Skeletal muscle tissue (tissue), 4 donors: ENCODE results near the gene GLIS1. TPM values are rescaled to one million over a fixed set of nuclear protein-coding genes. Genes with fewer than 3 reads are reported as not detected.

Experiments used
- H3K27ac ChIP-seq: one replicate; pipeline ENCODE4 v1.7.0; 2013; ENCODE audit warnings: mild to moderate bottlenecking, low read depth, low read length, inconsistent platforms
- H3K27me3 ChIP-seq, 3 donors: one replicate each; pipeline ENCODE4 v1.7.0; 2013; ENCODE audit warnings: low read length in 3 of 3; ENCODE audit not compliant: control insufficient read depth in 3 of 3, insufficient read depth in 3 of 3
- H3K36me3 ChIP-seq, 3 donors: one replicate each; pipeline ENCODE4 v1.7.0; 2013; ENCODE audit warnings: low read length in 3 of 3; ENCODE audit not compliant: control insufficient read depth in 3 of 3, insufficient read depth in 3 of 3
- H3K4me1 ChIP-seq, 3 donors: one replicate each; pipeline ENCODE4 v1.7.0; 2013; ENCODE audit warnings: low read length in 3 of 3, mild to moderate bottlenecking in 3 of 3; ENCODE audit not compliant: control insufficient read depth in 3 of 3, insufficient read depth in 3 of 3
- H3K4me3 ChIP-seq, 3 donors: one replicate each; pipeline ENCODE4 v1.7.0; 2013; ENCODE audit warnings: low read length in 3 of 3
- H3K9ac ChIP-seq, 3 donors: one replicate each; pipeline ENCODE4 v1.7.0; 2013; ENCODE audit warnings: low read length in 3 of 3, mild to moderate bottlenecking in 3 of 3, moderate library complexity in 2 of 3, low read depth in 1 of 3
- H3K9me3 ChIP-seq, 3 donors: one replicate each; pipeline ENCODE4 v1.7.0; 2013; ENCODE audit warnings: low read length in 3 of 3; ENCODE audit not compliant: control insufficient read depth in 3 of 3
- total RNA-seq: library from RNA; depleted of rRNA; stranded (reverse); fragments of >200 nt; gene quantifications from one replicate; pipeline ENCODE4 v1.2.3, GENCODE V29; 2014
- donor health status: Osteomylitis.

GLIS1 gene
- total RNA-seq, 1 donor from 2014 or later: not detected

GRCh38 chr1:53672785-53673184 is 66.2 kb downstream of the GLIS1 start:
- Histone ChIP-seq H3K9me3 (no peaks in the 10 kb centered on the region), H3K27ac (no peak overlapping the region), H3K4me3 (no peak overlapping the region), H3K27me3 (peaks cover 0 to 3% (median 0%) of the 10 kb centered on the region in 3 donors), H3K36me3 (no peaks in the 10 kb centered on the region), H3K9ac (no peak overlapping the region), H3K4me1 (no peaks in the 10 kb centered on the region)

GRCh38 chr1:53672243-53672642 is 66.7 kb downstream of the GLIS1 start:
- H3K27ac ChIP-seq: no peak overlapping the region
- H3K36me3 ChIP-seq: no peaks in the 10 kb centered on the region
- H3K9me3 ChIP-seq: no peaks in the 10 kb centered on the region

GRCh38 chr1:53669621-53670191 is 69.3 kb downstream of the GLIS1 start:
- Histone ChIP-seq H3K9me3 (no peaks in the 10 kb centered on the region), H3K9ac (no peak overlapping the region), H3K4me1 (no peaks in the 10 kb centered on the region), H3K36me3 (no peaks in the 10 kb centered on the region), H3K27ac (no peak overlapping the region), H3K27me3 (peaks cover 0 to 4% (median 0%) of the 10 kb centered on the region in 3 donors), H3K4me3 (no peak overlapping the region)

More at GRCh38 chr1:53672243-53672642, 66.7 kb downstream of the GLIS1 start:
- Histone ChIP-seq H3K9ac (no peak overlapping the region), H3K4me1 (no peaks in the 10 kb centered on the region), H3K27me3 (peaks cover 0 to 3% (median 0%) of the 10 kb centered on the region in 3 donors), H3K4me3 (no peak overlapping the region)

- H3K9ac ChIP-seq: no peak overlapping the region
- peaks cover 2 to 19% (median 13%) of the 10 kb centered on the region in 3 donors for H3K27me3 ChIP-seq
Measured at GRCh38 chr1:53666566-53666965, 72.4 kb downstream of the GLIS1 start.

GRCh38 chr1:53665996-53666395 is 73.0 kb downstream of the GLIS1 start:
- H3K4me1 ChIP-seq: no peaks in the 10 kb centered on the region
- no peak overlapping the region for H3K4me3 ChIP-seq
- H3K36me3 ChIP-seq: no peaks in the 10 kb centered on the region
- no peak overlapping the region for H3K9ac ChIP-seq
- no peaks in the 10 kb centered on the region for H3K9me3 ChIP-seq
- peaks cover 2 to 21% (median 13%) of the 10 kb centered on the region in 3 donors for H3K27me3 ChIP-seq
- H3K27ac ChIP-seq: no peak overlapping the region

More at GRCh38 chr1:53666566-53666965, 72.4 kb downstream of the GLIS1 start:
- Histone ChIP-seq H3K9me3 (no peaks in the 10 kb centered on the region), H3K36me3 (no peaks in the 10 kb centered on the region), H3K4me3 (no peak overlapping the region), H3K27ac (no peak overlapping the region), H3K4me1 (no peaks in the 10 kb centered on the region)

- H3K4me3 ChIP-seq: no peak overlapping the region
- H3K9me3 ChIP-seq: no peaks in the 10 kb centered on the region
- no peak overlapping the region for H3K9ac ChIP-seq
- H3K27ac ChIP-seq: no peak overlapping the region
- no peaks in the 10 kb centered on the region for H3K36me3 ChIP-seq
- peaks cover 2 to 29% (median 13%) of the 10 kb centered on the region in 3 donors for H3K27me3 ChIP-seq
- no peaks in the 10 kb centered on the region for H3K4me1 ChIP-seq
Measured at GRCh38 chr1:53663529-53664300, 75.2 kb downstream of the GLIS1 start.

GRCh38 chr1:53662951-53663350 is 76.0 kb downstream of the GLIS1 start:
- Histone ChIP-seq H3K4me1 (no peaks in the 10 kb centered on the region), H3K9ac (no peak overlapping the region), H3K36me3 (no peaks in the 10 kb centered on the region), H3K27me3 (peaks cover 2 to 29% (median 19%) of the 10 kb centered on the region in 3 donors), H3K27ac (no peak overlapping the region), H3K9me3 (no peaks in the 10 kb centered on the region), H3K4me3 (no peak overlapping the region)

GRCh38 chr1:53662169-53662568 is 76.8 kb downstream of the GLIS1 start:
- H3K9me3 ChIP-seq: no peaks in the 10 kb centered on the region
- no peak overlapping the region for H3K27ac ChIP-seq
- no peak overlapping the region for H3K4me3 ChIP-seq
- no peaks in the 10 kb centered on the region for H3K36me3 ChIP-seq
- no peak overlapping the region for H3K9ac ChIP-seq
- H3K4me1 ChIP-seq: no peaks in the 10 kb centered on the region
- H3K27me3 ChIP-seq: peaks cover 2 to 32% (median 25%) of the 10 kb centered on the region in 3 donors

- no peak overlapping the region for H3K9ac ChIP-seq
- no peaks in the 10 kb centered on the region for H3K9me3 ChIP-seq
- no peak overlapping the region for H3K27ac ChIP-seq
- no peaks in the 10 kb centered on the region for H3K36me3 ChIP-seq
- H3K4me3 ChIP-seq: no peak overlapping the region
- no peaks in the 10 kb centered on the region for H3K4me1 ChIP-seq
- peaks cover 2 to 34% (median 32%) of the 10 kb centered on the region in 3 donors for H3K27me3 ChIP-seq
Measured at GRCh38 chr1:53661496-53661895, 77.5 kb downstream of the GLIS1 start.

GRCh38 chr1:53660666-53661065 is 78.3 kb downstream of the GLIS1 start:
- peaks cover 2 to 39% (median 38%) of the 10 kb centered on the region in 3 donors for H3K27me3 ChIP-seq
- H3K36me3 ChIP-seq: no peaks in the 10 kb centered on the region

More at GRCh38 chr1:53660666-53661065, 78.3 kb downstream of the GLIS1 start:
- H3K27ac ChIP-seq: no peak overlapping the region
- no peaks in the 10 kb centered on the region for H3K9me3 ChIP-seq
- H3K4me1 ChIP-seq: no peaks in the 10 kb centered on the region
- no peak overlapping the region for H3K9ac ChIP-seq
- H3K4me3 ChIP-seq: no peak overlapping the region
